Thyroid gland (tissue), 4 donors: ENCODE results near the gene ATXN2L. TPM values are rescaled to one million over a fixed set of nuclear protein-coding genes. Genes with fewer than 3 reads are reported as not detected.

Experiments
- DNase-seq, 2 donors: peaks; one replicate each; pipeline ENCODE4 v3.0.0-alpha.2; 2019
- H3K27ac ChIP-seq, 3 donors: fragments of 200-600 bp; sonication (generic); 1 replicate in 2 of 3; 2 replicates in 1 of 3; pipeline ENCODE4 v1.5.1; 2016 to 2019; ENCODE audit warnings: mild to moderate bottlenecking in 1 of 3, moderate library complexity in 1 of 3
- H3K27me3 ChIP-seq: fragments of 200-600 bp; sonication (generic); one replicate; pipeline ENCODE4 v1.5.1; 2019
- H3K36me3 ChIP-seq, 2 donors: fragments of 200-600 bp; sonication (generic); one replicate each; pipeline ENCODE4 v1.5.1; 2016 to 2019
- H3K4me1 ChIP-seq, 2 donors: fragments of 200-600 bp; sonication (generic); one replicate each; pipeline ENCODE4 v1.5.1; 2017 to 2019
- H3K4me3 ChIP-seq, 3 donors: fragments of 200-600 bp; sonication (generic); replicated peaks in 1 of 3; 1 replicate in 2 of 3; 2 replicates in 1 of 3; pipeline ENCODE4 v1.5.1; 2016; ENCODE audit warnings: mild to moderate bottlenecking in 1 of 3
- H3K9me3 ChIP-seq: fragments of 200-600 bp; sonication (generic); one replicate; pipeline ENCODE4 v1.5.1; 2017
- CTCF ChIP-seq, 6 experiments: fragments of 200-600 bp in 3 of 6; fragments of 450-650 bp in 3 of 6; sonication (generic) in 3 of 6; IDR thresholded peaks; one replicate each; pipeline ENCODE4 v1.5.1; 2016 to 2019; ENCODE audit warnings: antibody characterized with exemption in 6 of 6, mild to moderate bottlenecking in 2 of 6, inconsistent platforms in 1 of 6, moderate library complexity in 1 of 6
- POLR2A ChIP-seq, 2 donors: fragments of 450-650 bp; IDR thresholded peaks; one replicate each; pipeline ENCODE4 v1.6.1; 2017; ENCODE audit warnings: antibody characterized with exemption in 2 of 2, mild to moderate bottlenecking in 2 of 2, moderate library complexity in 1 of 2
- whole genome bisulfite sequencing, 2 donors: methylation state at CpG; one replicate each; pipeline ENCODE4 v1.1.5; 2017; 5-methylcytosine and 5-hydroxymethylcytosine counted together
- intact Hi-C: fragments of 100-400 bp; cut with DNase I; formaldehyde crosslinking; loops from one replicate; pipeline ENCODE4 v1.15.1; 2023
- total RNA-seq, 4 donors: library from RNA; depleted of rRNA; stranded (reverse); fragments of >200 nt; gene quantifications; one replicate each; pipeline ENCODE4 v1.2.3, GENCODE V29; 2016

ATXN2L gene
- total RNA-seq, 4 donors from 2014 or later: 49.3 to 78.7 (median 62.0) TPM

GRCh38 chr16:28826141-28826540, 3.3 kb downstream of the ATXN2L start:
- Histone ChIP-seq H3K4me3 (no peak overlapping the region), H3K27ac (no peak overlapping the region), H3K36me3 (peaks cover 54 to 60% of the 10 kb centered on the region in 2 donors), H3K4me1 (peaks cover 15 to 19% of the 10 kb centered on the region in 2 donors), H3K27me3 (no peaks in the 10 kb centered on the region), H3K9me3 (no peaks in the 10 kb centered on the region)
- TF ChIP-seq POLR2A (IDR thresholded peaks at IDR 0.05): no peak
- TF ChIP-seq CTCF (IDR thresholded peaks at IDR 0.05): no peak
- 73 to 78% methylated on average over 6 of the region's 6 CpGs for WGBS, 2 donors
- intact Hi-C loops: loop anchor here (5.0 kb wide), 1 partner anchor 126 kb away; the partner anchor contains the start of gene NFATC2IP
- DNase-seq: no peak

- Histone ChIP-seq H3K27me3 (no peaks in the 10 kb centered on the region), H3K27ac (no peak overlapping the region), H3K36me3 (peaks cover 90% of the 10 kb centered on the region in 2 donors), H3K4me1 (peaks cover 7 to 12% of the 10 kb centered on the region in 2 donors), H3K9me3 (no peaks in the 10 kb centered on the region), H3K4me3 (no peak overlapping the region)
- no peak for DNase-seq
- intact Hi-C loops: loop anchor here (5.0 kb wide), 1 partner anchor 123 kb away; the partner anchor contains the start of gene NFATC2IP
- WGBS, 2 donors: 95 to 96% methylated on average over 13 of the region's 13 CpGs
- TF ChIP-seq POLR2A (IDR thresholded peaks at IDR 0.05) (no peak), CTCF (IDR thresholded peaks at IDR 0.05) (no peak)
Measured at GRCh38 chr16:28829747-28830146, 6.9 kb downstream of the ATXN2L start.

- intact Hi-C loops: no loop called here
- 91 to 92% methylated on average over 13 of the region's 13 CpGs for whole genome bisulfite sequencing, 2 donors
- Histone ChIP-seq H3K27me3 (no peaks in the 10 kb centered on the region), H3K4me3 (no peak overlapping the region), H3K9me3 (no peaks in the 10 kb centered on the region), H3K27ac (no peak overlapping the region), H3K36me3 (peaks cover 98% of the 10 kb centered on the region in 2 donors), H3K4me1 (peaks cover 0 to 4% of the 10 kb centered on the region in 2 donors)
- TF ChIP-seq CTCF (IDR thresholded peaks at IDR 0.05) (no peak), POLR2A (IDR thresholded peaks at IDR 0.05) (no peak)
- DNase-seq: no peak
Measured at GRCh38 chr16:28830531-28830930, 7.7 kb downstream of the ATXN2L start.

GRCh38 chr16:28834349-28834748, 11.6 kb downstream of the ATXN2L start:
- no peaks in the 10 kb centered on the region for H3K9me3 ChIP-seq
- H3K27ac ChIP-seq: no peak overlapping the region
- H3K4me3 ChIP-seq: no peak overlapping the region
- no peak for DNase-seq
- H3K36me3 ChIP-seq: peaks cover 80 to 88% of the 10 kb centered on the region in 2 donors
- intact Hi-C loops: no loop called here
- no peaks in the 10 kb centered on the region for H3K4me1 ChIP-seq
- WGBS, 2 donors: 94 to 97% methylated on average over 9 to 14 of the region's 14 CpGs
- no peaks in the 10 kb centered on the region for H3K27me3 ChIP-seq
- TF ChIP-seq POLR2A (IDR thresholded peaks at IDR 0.05): no peak
- TF ChIP-seq CTCF (IDR thresholded peaks at IDR 0.05): no peak

- 96 to 98% methylated on average over 14 to 22 of the region's 25 CpGs for WGBS, 2 donors
- intact Hi-C loops: no loop called here
- no peak overlapping the region for H3K27ac ChIP-seq
- H3K4me3 ChIP-seq: no peak overlapping the region
- TF ChIP-seq POLR2A (IDR thresholded peaks at IDR 0.05): no peak
- H3K36me3 ChIP-seq: peaks cover 72 to 79% of the 10 kb centered on the region in 2 donors
- H3K9me3 ChIP-seq: no peaks in the 10 kb centered on the region
- no peak for DNase-seq
- H3K4me1 ChIP-seq: no peaks in the 10 kb centered on the region
- no peaks in the 10 kb centered on the region for H3K27me3 ChIP-seq
Measured at GRCh38 chr16:28834873-28835863, 12.4 kb downstream of the ATXN2L start.
